HCT116 (cell line): ENCODE data around the gene KSR2. TPM values are rescaled to one million over a fixed set of nuclear protein-coding genes. Genes with fewer than 3 reads are reported as not detected.

ENCODE experiments used
- ATAC-seq: fragments of 200-7000 bp; cut with Tn5 transposase; 2 replicates; pipeline ENCODE4 v1.9.1; 2020; ENCODE audit warnings: mild to moderate bottlenecking, moderate library complexity
- Bru-seq: library from RNA; stranded (reverse); fragments of 400-500 nt; gene quantifications from one replicate; lab custom pipeline; 2021; lab: Mats Ljungman, UMichigan
- BruChase-seq, 2 experiments: library from RNA; stranded (reverse); fragments of 400-500 nt; gene quantifications; one replicate each; lab custom pipeline; 2021; lab: Mats Ljungman, UMichigan
- BruUV-seq: library from RNA; stranded (reverse); fragments of 400-500 nt; replicated peaks from 2 replicates; lab custom pipeline; 2021; lab: Mats Ljungman, UMichigan
- CTCF ChIA-PET: fragments of 300-600 bp; sonication (Branson Sonifier 250); formaldehyde crosslinking; loops from one replicate; lab custom pipeline; 2021; ENCODE audit warnings: antibody characterized with exemption; lab: Charles Lee
- POLR2A ChIA-PET: fragments of 300-600, 350-600 bp; sonication (Branson Sonifier 250); formaldehyde crosslinking; loops from one replicate; lab custom pipeline; 2021; ENCODE audit warnings: antibody characterized with exemption; lab: Charles Lee
- RAD21 ChIA-PET, 2 experiments: fragments of 300-600 bp; sonication (Branson Sonifier 250); formaldehyde crosslinking; loops; one replicate each; lab custom pipeline; 2023; ENCODE audit warnings: low total read pairs in 2 of 2; ENCODE audit not compliant: uncharacterized antibody in 2 of 2, unreplicated experiment in 2 of 2, low non-redundant PET in 1 of 2; lab: Charles Lee
- DNase-seq: peaks from one replicate; pipeline ENCODE4 v3.0.0-alpha.2; 2010; ENCODE audit warnings: low read depth, low spot score
- H2AFZ ChIP-seq: fragments of 200-600 bp; shearing (Covaris generic), sonication (generic); 2 replicates; pipeline ENCODE4 v1.6.1; 2017; ENCODE audit warnings: low read depth, mixed run types, mixed read lengths, antibody characterized with exemption, low read length; ENCODE audit not compliant: poor library complexity, severe bottlenecking
- H3K27ac ChIP-seq: 2 replicates; pipeline ENCODE4 v1.5.1; 2012; ENCODE audit warnings: low read depth, low read length
- H3K27me3 ChIP-seq: fragments of 200-600 bp; sonication (generic); 2 replicates; pipeline ENCODE4 v1.6.1; 2016; ENCODE audit warnings: mixed run types, low read length, mixed read lengths; ENCODE audit not compliant: insufficient read depth
- H3K36me3 ChIP-seq, 2 experiments: fragments of 200-500 bp in 1 of 2; fragments of 200-600 bp in 1 of 2; sonication (Bioruptor generic) in 1 of 2; sonication (generic) in 1 of 2; 2 replicates each; pipeline versions ENCODE4 v1.5.1 to v1.6.1; 2014 to 2016; ENCODE audit warnings: low read length in 2 of 2, inconsistent platforms in 1 of 2, mixed read lengths in 1 of 2, mixed run types in 1 of 2; ENCODE audit not compliant: insufficient read depth in 2 of 2, control insufficient read depth in 1 of 2
- H3K4me1 ChIP-seq, 2 experiments: fragments of 200-600 bp in 1 of 2; sonication (generic) in 1 of 2; 2 replicates each; pipeline versions ENCODE4 v1.5.1 to v1.6.1; 2012 to 2017; ENCODE audit warnings: low read length in 2 of 2, inconsistent platforms in 1 of 2, mild to moderate bottlenecking in 1 of 2, mixed read lengths in 1 of 2, mixed run types in 1 of 2, moderate library complexity in 1 of 2; ENCODE audit not compliant: insufficient read depth in 2 of 2, control insufficient read depth in 1 of 2
- H3K4me2 ChIP-seq: fragments of 200-600 bp; sonication (generic); 2 replicates; pipeline ENCODE4 v1.6.1; 2017; ENCODE audit warnings: mixed run types, low read length, mixed read lengths
- H3K4me3 ChIP-seq, 2 experiments: fragments of 200-600 bp in 1 of 2; sonication (generic) in 1 of 2; replicated peaks in 1 of 2; 2 replicates each; pipeline ENCODE4 v1.5.1; 2011 to 2016; ENCODE audit warnings: low read length in 2 of 2, control low read depth in 1 of 2, low read depth in 1 of 2, mild to moderate bottlenecking in 1 of 2, mixed read lengths in 1 of 2, mixed run types in 1 of 2
- H3K79me2 ChIP-seq: fragments of 200-600 bp; sonication (generic); 2 replicates; pipeline ENCODE4 v1.6.1; 2017; ENCODE audit warnings: mild to moderate bottlenecking, mixed run types, low read length, moderate library complexity, mixed read lengths; ENCODE audit not compliant: insufficient read depth
- H3K9ac ChIP-seq: fragments of 200-600 bp; sonication (generic); 2 replicates; pipeline ENCODE4 v1.6.1; 2016; ENCODE audit warnings: low read length, mixed read lengths
- H3K9me2 ChIP-seq: fragments of 200-600 bp; sonication (generic), shearing (Covaris generic); 2 replicates; pipeline ENCODE4 v1.6.1; 2017; ENCODE audit warnings: mixed run types, mild to moderate bottlenecking, moderate library complexity; ENCODE audit not compliant: insufficient read depth
- H3K9me3 ChIP-seq, 2 experiments: fragments of 200-500 bp in 1 of 2; fragments of 200-600 bp in 1 of 2; sonication (Bioruptor generic) in 1 of 2; sonication (generic) in 1 of 2; 2 replicates each; pipeline ENCODE4 v1.6.1; 2014 to 2017; ENCODE audit warnings: low read length in 2 of 2, mixed read lengths in 2 of 2, inconsistent platforms in 1 of 2, low read depth in 1 of 2, mild to moderate bottlenecking in 1 of 2, mixed run types in 1 of 2, moderate library complexity in 1 of 2; ENCODE audit not compliant: control insufficient read depth in 1 of 2, insufficient read depth in 1 of 2
- H4K20me1 ChIP-seq: fragments of 200-600 bp; sonication (generic), shearing (Covaris generic); 2 replicates; pipeline ENCODE4 v1.6.1; 2017; ENCODE audit warnings: mixed run types, mild to moderate bottlenecking, moderate library complexity; ENCODE audit not compliant: insufficient read depth
- CBX3 ChIP-seq: IDR thresholded peaks from 2 replicates; pipeline ENCODE4 v1.6.1; 2012; ENCODE audit warnings: low read depth
- CEBPB ChIP-seq: IDR thresholded peaks from 2 replicates; pipeline ENCODE4 v1.6.1; 2012; ENCODE audit warnings: low read depth
- EGR1 ChIP-seq: IDR thresholded peaks from 2 replicates; pipeline ENCODE4 v1.6.1; 2012; ENCODE audit warnings: low read depth
- ELF1 ChIP-seq: IDR thresholded peaks from 2 replicates; pipeline ENCODE4 v1.6.1; 2012; ENCODE audit warnings: low read depth, borderline replicate concordance
- EZH2 ChIP-seq: fragments of 200-600 bp; sonication (generic); IDR thresholded peaks from 2 replicates; pipeline ENCODE4 v1.6.1; 2017; ENCODE audit warnings: antibody characterized with exemption, mixed run types
- EZH2phosphoT487 ChIP-seq: fragments of 200-600 bp; IDR thresholded peaks from 2 replicates; pipeline ENCODE4 v1.6.1; 2018; ENCODE audit warnings: antibody characterized with exemption, borderline replicate concordance
- FOSL1 ChIP-seq: IDR thresholded peaks from 2 replicates; pipeline ENCODE4 v1.6.1; 2012; ENCODE audit warnings: low read depth
- JUND ChIP-seq: IDR thresholded peaks from 2 replicates; pipeline ENCODE4 v1.6.1; 2012
- POLR2A ChIP-seq: IDR thresholded peaks from 2 replicates; pipeline ENCODE4 v1.7.0; 2011; ENCODE audit warnings: borderline replicate concordance; ENCODE audit not compliant: insufficient read depth, insufficient read length; ENCODE audit errors: extremely low read depth
- POLR2AphosphoS5 ChIP-seq: IDR thresholded peaks from 2 replicates; pipeline ENCODE4 v1.6.1; 2011; ENCODE audit warnings: mild to moderate bottlenecking, low read depth, low read length, moderate library complexity
- RAD21 ChIP-seq: IDR thresholded peaks from 2 replicates; pipeline ENCODE4 v1.6.1; 2012; ENCODE audit warnings: low read depth, mild to moderate bottlenecking
- SIN3A ChIP-seq: IDR thresholded peaks from 2 replicates; pipeline ENCODE4 v1.6.1; 2012; ENCODE audit warnings: low read depth
- SP1 ChIP-seq: IDR thresholded peaks from 2 replicates; pipeline ENCODE4 v1.6.1; 2012; ENCODE audit warnings: low read depth
- SRF ChIP-seq: IDR thresholded peaks from 2 replicates; pipeline ENCODE4 v1.6.1; 2012; ENCODE audit warnings: low read depth
- YY1 ChIP-seq: IDR thresholded peaks from 2 replicates; pipeline ENCODE4 v1.6.1; 2011; ENCODE audit warnings: low read length, low read depth, moderate library complexity, mild to moderate bottlenecking; ENCODE audit not compliant: insufficient replicate concordance; ENCODE audit errors: extremely low read depth
- ZFX ChIP-seq: fragments of 450-650 bp; IDR thresholded peaks from 2 replicates; pipeline ENCODE4 v1.6.1; 2017
- ZNF274 ChIP-seq: fragments of 200-500 bp; sonication (Bioruptor generic); IDR thresholded peaks from 2 replicates; pipeline ENCODE4 v1.6.1; 2014; ENCODE audit warnings: mild to moderate bottlenecking, low read depth, low read length, inconsistent platforms
- intact Hi-C: fragments of 100-400 bp; cut with micrococcal nuclease; formaldehyde crosslinking; loops from 2 replicates; pipeline ENCODE4 v1.10.0; 2022
- long read RNA-seq: library from polyadenylated mRNA; unstranded; transcript quantifications from one replicate; pipeline ENCODE4 v2.0.0, GENCODE V29; 2021; ENCODE audit not compliant: unreplicated experiment
- polyA plus RNA-seq: library from polyadenylated mRNA; unstranded; fragments of >200 nt; gene quantifications from 2 replicates; pipeline ENCODE4 v1.2.1, GENCODE V29; 2012; ENCODE audit warnings: missing spikeins
- total RNA-seq: library from RNA; stranded (reverse); gene quantifications from one replicate; pipeline ENCODE4 v1.2.1, GENCODE V29; 2021; ENCODE audit not compliant: unreplicated experiment
- TF ChIP-seq, protein P1 (sequence below): IDR thresholded peaks from 2 replicates; pipeline ENCODE4 v1.6.1; 2011; ENCODE audit warnings: mild to moderate bottlenecking, low read length, moderate library complexity; ENCODE audit not compliant: insufficient replicate concordance; ENCODE audit errors: extremely low read depth
- TF ChIP-seq, protein P2 (sequence below): IDR thresholded peaks from 2 replicates; pipeline ENCODE4 v1.6.1; 2012
- TF ChIP-seq, protein P3 (sequence below): IDR thresholded peaks from 2 replicates; pipeline ENCODE4 v1.6.1; 2012
- TF ChIP-seq, protein P4 (sequence below): IDR thresholded peaks from 2 replicates; pipeline ENCODE4 v1.6.1; 2012; ENCODE audit warnings: low read depth

The KSR2 gene
- total RNA-seq (10.1 TPM), Bru-seq, nascent RNA (percentile 60 among the genes with signal in this experiment), BruChase-seq, experiment 1, labeled RNA remaining after a 6-hour chase (percentile 54 among the genes with signal in this experiment), BruChase-seq, experiment 2, labeled RNA remaining after a 2-hour chase (percentile 58 among the genes with signal in this experiment)
- 1.6 and 2.7 TPM in 2 replicates for polyA plus RNA-seq
- long read RNA-seq, partial matches to known transcripts: 7 of 16 reads
- long read RNA-seq, other reads (novel, unspliced or antisense): 9 of 16 reads

DNA sequence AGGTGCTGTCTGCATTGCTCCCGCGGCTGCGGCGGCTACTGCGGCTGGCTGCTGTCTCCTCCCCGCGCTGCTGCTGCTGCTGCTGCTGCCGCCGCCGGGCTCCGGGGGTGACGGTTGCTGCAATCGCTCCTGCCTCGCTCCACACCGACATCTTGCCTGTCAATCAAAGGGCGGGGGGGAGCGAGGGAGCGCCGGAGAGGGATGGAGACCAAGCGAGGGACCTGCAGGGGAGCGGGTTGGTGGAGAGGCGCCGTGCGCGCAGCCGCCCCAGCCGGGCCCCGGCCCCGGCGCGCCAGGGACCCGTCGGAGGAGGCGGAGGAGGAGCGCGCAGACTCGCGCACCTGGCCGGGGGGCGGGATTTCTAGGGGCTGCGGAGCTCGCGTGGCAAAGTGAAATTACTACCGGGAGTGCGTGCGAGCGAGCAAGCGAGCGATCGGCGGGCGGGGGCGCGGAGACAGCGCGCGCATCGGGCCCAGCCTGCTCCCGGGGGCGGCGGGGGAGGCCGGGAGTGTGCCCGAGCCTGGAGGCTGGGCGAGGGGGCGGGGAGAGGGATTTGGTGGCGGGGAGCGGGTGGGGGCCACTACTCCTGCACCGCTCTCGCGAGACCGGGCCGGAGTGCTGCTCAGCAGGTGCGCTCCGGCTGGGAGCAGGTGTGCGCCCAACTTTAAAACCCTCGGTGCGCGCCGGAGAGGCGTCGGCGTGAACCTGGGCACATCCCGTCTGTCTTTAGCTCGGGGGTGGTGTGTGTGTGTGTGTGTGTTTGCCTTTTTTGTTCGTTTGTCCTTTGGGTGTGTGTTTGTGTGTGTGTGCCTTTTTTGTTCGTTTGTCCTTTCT, at the start of gene KSR2:
TSS of gene KSR2 (minus strand) at position 165 of the 834 bp plus-strand sequence. CDS start 735 bp downstream, outside the sequence.
- Histone ChIP-seq H3K27ac (peak within 1 kb of the TSS; percentile 80), H3K9me3 (peaks cover 0 to 18% of the 10 kb centered on the region in 2 experiments; a peak in 1 of 4 replicates), H2AFZ (peak within 1 kb of the TSS; percentile 54), H3K27me3 (no peaks in the 10 kb centered on the region), H3K79me2 (peaks cover 8% of the 10 kb centered on the region), H3K4me2 (peak within 1 kb of the TSS; percentile 94), H3K36me3 (0 out of 4 replicates have a peak, but pooled peaks cover 0 to 4% of the 10 kb centered on the region in 2 experiments), H3K4me3 (peak within 1 kb of the TSS; percentile 87 to 89), H3K9me2 (no peaks in the 10 kb centered on the region), H4K20me1 (no peaks in the 10 kb centered on the region), H3K9ac (peak within 1 kb of the TSS; percentile 83), H3K4me1 (peaks cover 11 to 28% of the 10 kb centered on the region in 2 experiments)
- CTCF ChIA-PET: no interaction called here
- RAD21 ChIA-PET: interaction anchor here (0.6 to 0.7 kb wide), 3 partner anchors 48 to 532 kb away, joined by 4 to 5 read pairs (median 5); partner anchors contain the start of gene RFC5 (in 1 of the 2)
- BruUV-seq: no TSS peak
- intact Hi-C loops: no loop called here
- ATAC-seq: peak; percentile 91
- DNase-seq: peak; percentile 81
- POLR2A ChIA-PET: interaction anchor here (0.7 to 1.5 kb wide), 4 partner anchors 15 to 1467 kb away, joined by 3 to 11 read pairs (median 4); no protein-coding TSS in a partner anchor
- TF ChIP-seq POLR2A (peak; percentile 49), POLR2AphosphoS5 (peak; percentile 84), ZNF274 (no peak), EGR1 (peak; percentile 95), SRF (no peak), ZFX (no peak), CEBPB (no peak), FOSL1 (no peak), RAD21 (no peak; the same call in 1 of the 2 replicates), EZH2phosphoT487 (no peak), YY1 (no peak), ELF1 (no peak), EZH2 (no peak), SP1 (no peak; the same call in none of the 2 replicates), CBX3 (peak; percentile 96), JUND (no peak), SIN3A (peak; percentile 51; the same call in 1 of the 2 replicates)
- TF ChIP-seq, protein P1, sequence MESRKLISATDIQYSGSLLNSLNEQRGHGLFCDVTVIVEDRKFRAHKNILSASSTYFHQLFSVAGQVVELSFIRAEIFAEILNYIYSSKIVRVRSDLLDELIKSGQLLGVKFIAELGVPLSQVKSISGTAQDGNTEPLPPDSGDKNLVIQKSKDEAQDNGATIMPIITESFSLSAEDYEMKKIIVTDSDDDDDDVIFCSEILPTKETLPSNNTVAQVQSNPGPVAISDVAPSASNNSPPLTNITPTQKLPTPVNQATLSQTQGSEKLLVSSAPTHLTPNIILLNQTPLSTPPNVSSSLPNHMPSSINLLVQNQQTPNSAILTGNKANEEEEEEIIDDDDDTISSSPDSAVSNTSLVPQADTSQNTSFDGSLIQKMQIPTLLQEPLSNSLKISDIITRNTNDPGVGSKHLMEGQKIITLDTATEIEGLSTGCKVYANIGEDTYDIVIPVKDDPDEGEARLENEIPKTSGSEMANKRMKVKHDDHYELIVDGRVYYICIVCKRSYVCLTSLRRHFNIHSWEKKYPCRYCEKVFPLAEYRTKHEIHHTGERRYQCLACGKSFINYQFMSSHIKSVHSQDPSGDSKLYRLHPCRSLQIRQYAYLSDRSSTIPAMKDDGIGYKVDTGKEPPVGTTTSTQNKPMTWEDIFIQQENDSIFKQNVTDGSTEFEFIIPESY: peak; percentile 94
- TF ChIP-seq, protein P2, sequence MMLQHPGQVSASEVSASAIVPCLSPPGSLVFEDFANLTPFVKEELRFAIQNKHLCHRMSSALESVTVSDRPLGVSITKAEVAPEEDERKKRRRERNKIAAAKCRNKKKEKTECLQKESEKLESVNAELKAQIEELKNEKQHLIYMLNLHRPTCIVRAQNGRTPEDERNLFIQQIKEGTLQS: no peak
- TF ChIP-seq, protein P3, sequence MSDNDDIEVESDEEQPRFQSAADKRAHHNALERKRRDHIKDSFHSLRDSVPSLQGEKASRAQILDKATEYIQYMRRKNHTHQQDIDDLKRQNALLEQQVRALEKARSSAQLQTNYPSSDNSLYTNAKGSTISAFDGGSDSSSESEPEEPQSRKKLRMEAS: peak; percentile 93
- TF ChIP-seq, protein P4, sequence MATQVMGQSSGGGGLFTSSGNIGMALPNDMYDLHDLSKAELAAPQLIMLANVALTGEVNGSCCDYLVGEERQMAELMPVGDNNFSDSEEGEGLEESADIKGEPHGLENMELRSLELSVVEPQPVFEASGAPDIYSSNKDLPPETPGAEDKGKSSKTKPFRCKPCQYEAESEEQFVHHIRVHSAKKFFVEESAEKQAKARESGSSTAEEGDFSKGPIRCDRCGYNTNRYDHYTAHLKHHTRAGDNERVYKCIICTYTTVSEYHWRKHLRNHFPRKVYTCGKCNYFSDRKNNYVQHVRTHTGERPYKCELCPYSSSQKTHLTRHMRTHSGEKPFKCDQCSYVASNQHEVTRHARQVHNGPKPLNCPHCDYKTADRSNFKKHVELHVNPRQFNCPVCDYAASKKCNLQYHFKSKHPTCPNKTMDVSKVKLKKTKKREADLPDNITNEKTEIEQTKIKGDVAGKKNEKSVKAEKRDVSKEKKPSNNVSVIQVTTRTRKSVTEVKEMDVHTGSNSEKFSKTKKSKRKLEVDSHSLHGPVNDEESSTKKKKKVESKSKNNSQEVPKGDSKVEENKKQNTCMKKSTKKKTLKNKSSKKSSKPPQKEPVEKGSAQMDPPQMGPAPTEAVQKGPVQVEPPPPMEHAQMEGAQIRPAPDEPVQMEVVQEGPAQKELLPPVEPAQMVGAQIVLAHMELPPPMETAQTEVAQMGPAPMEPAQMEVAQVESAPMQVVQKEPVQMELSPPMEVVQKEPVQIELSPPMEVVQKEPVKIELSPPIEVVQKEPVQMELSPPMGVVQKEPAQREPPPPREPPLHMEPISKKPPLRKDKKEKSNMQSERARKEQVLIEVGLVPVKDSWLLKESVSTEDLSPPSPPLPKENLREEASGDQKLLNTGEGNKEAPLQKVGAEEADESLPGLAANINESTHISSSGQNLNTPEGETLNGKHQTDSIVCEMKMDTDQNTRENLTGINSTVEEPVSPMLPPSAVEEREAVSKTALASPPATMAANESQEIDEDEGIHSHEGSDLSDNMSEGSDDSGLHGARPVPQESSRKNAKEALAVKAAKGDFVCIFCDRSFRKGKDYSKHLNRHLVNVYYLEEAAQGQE: no peak
